ENCODE data around the gene EMILIN2. TPM values are rescaled to one million over a fixed set of nuclear protein-coding genes. Genes with fewer than 3 reads are reported as not detected.
"Not testable (repeated sequence)": the region's sequence is repeated elsewhere in the genome, so short reads cannot be mapped to it uniquely, and the experiment has no call there.

The EMILIN2 gene
- polyA plus RNA-seq, 4 donors = 1.1 to 29.9 (median 8.6) TPM

DNA sequence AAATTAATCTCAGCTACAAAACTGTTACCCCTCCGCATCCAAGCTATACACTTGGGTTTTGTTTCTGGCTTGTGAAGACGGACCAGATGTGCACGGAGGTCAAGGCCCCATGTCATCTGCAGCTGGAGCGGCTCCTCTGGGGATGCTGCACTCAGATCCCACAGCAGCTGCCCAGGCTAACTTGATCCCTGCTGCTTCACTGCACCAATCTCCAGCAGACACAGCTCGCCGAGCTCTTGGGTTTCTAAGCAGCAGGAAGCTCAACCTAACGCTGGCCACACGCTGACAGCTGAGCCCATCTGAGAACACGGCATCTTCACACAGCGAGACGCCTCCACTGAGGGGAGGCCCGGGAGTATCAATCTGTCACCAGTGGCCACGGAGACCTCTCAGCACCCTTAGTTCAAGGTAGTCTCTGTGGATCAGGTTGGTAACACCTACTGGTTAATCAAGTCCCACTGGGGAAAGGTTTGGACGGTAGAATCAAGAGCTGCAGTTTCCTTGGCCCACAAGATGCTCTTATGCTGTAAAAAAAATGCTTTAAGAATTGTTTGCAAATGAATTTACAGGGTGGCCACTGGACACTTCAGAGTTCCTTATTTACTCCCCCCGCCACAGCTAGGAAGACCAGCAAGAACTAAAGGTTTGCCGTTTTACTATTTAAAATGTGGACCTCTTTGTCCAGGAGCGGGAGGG is 67.5 kb downstream of the EMILIN2 start:
- FAIRE-seq (no peak), DNase-seq (peak in 1 of 2 donors; percentile 9)
- H3K36me3 ChIP-seq (ENCODE audit: control insufficient read depth in 3 of 3, insufficient read depth in 2 of 3, low read depth in 1 of 3, low read length in 3 of 3) = peaks cover 3 to 89% (median 25%) of the 10 kb centered on the region in 3 donors
- WGBS, 3 donors = 74 to 94% (median 86%) methylated on average over 17 of the region's 17 CpGs
- no peaks in the 10 kb centered on the region for H3K9me3 ChIP-seq (ENCODE audit: control insufficient read depth in 2 of 2, insufficient read depth in 1 of 2, low read depth in 1 of 2, low read length in 1 of 2)
- H3K4me3 ChIP-seq (ENCODE audit: low read depth in 1 of 3, low read length in 3 of 3) = no peak overlapping the region
- H3K27ac ChIP-seq (ENCODE audit: low read depth in 1 of 3, low read length in 2 of 3) = no peak overlapping the region
- peaks cover 0 to 8% (median 0%) of the 10 kb centered on the region in 3 donors for H3K4me1 ChIP-seq (ENCODE audit: control insufficient read depth in 3 of 3, insufficient read depth in 2 of 3, low read depth in 1 of 3, low read length in 2 of 3)
- no peaks in the 10 kb centered on the region for H3K27me3 ChIP-seq (ENCODE audit: control insufficient read depth in 3 of 3, insufficient read depth in 3 of 3, low read length in 3 of 3)

DNA sequence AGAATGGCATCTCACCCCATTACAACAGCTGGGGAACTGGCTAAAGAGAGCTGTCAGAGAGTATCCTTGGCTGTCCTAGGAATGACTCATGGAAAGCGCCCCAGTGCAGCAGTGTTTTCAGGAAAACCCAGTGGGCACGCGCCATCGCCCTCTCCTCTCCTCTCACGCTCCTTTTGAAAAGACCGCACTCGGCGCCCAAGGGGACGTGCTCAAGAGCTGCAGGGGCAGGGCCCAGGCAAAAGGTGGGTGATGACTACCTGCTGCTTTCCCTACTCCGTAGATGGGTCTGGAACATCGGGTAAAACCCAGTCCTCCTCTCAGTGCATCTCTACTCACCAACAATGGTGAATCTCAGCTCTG is 68.1 kb downstream of the EMILIN2 start:
- Histone ChIP-seq H3K4me3 (ENCODE audit: low read depth in 1 of 3, low read length in 3 of 3) (no peak overlapping the region), H3K9me3 (ENCODE audit: control insufficient read depth in 2 of 2, insufficient read depth in 1 of 2, low read depth in 1 of 2, low read length in 1 of 2) (no peaks in the 10 kb centered on the region), H3K36me3 (ENCODE audit: control insufficient read depth in 3 of 3, insufficient read depth in 2 of 3, low read depth in 1 of 3, low read length in 3 of 3) (peaks cover 6 to 89% (median 29%) of the 10 kb centered on the region in 3 donors), H3K27me3 (ENCODE audit: control insufficient read depth in 3 of 3, insufficient read depth in 3 of 3, low read length in 3 of 3) (no peaks in the 10 kb centered on the region), H3K27ac (ENCODE audit: low read depth in 1 of 3, low read length in 2 of 3) (no peak overlapping the region), H3K4me1 (ENCODE audit: control insufficient read depth in 3 of 3, insufficient read depth in 2 of 3, low read depth in 1 of 3, low read length in 2 of 3) (peaks cover 0 to 8% (median 0%) of the 10 kb centered on the region in 3 donors)
- 88 to 98% (median 96%) methylated on average over 11 of the region's 11 CpGs for whole genome bisulfite sequencing, 3 donors
- FAIRE-seq (no peak), DNase-seq (no peak)

GRCh38 chr18:2915486-2915885 is 68.7 kb downstream of the EMILIN2 start:
- H3K27me3 ChIP-seq (ENCODE audit: control insufficient read depth in 3 of 3, insufficient read depth in 3 of 3, low read length in 3 of 3); H3K27ac ChIP-seq (ENCODE audit: low read depth in 1 of 3, low read length in 2 of 3); H3K4me1 ChIP-seq (ENCODE audit: control insufficient read depth in 3 of 3, insufficient read depth in 2 of 3, low read depth in 1 of 3, low read length in 2 of 3); FAIRE-seq; H3K9me3 ChIP-seq (ENCODE audit: control insufficient read depth in 2 of 2, insufficient read depth in 1 of 2, low read depth in 1 of 2, low read length in 1 of 2); H3K4me3 ChIP-seq (ENCODE audit: low read depth in 1 of 3, low read length in 3 of 3); DNase-seq: not testable (repeated sequence)
- H3K36me3 ChIP-seq (ENCODE audit: control insufficient read depth in 3 of 3, insufficient read depth in 2 of 3, low read depth in 1 of 3, low read length in 3 of 3) = peaks cover 5 to 89% (median 35%) of the 10 kb centered on the region in 3 donors
- WGBS, 3 donors = 93 to 94% (median 94%) methylated on average over 16 of the region's 16 CpGs

GRCh38 chr18:2916184-2916583 is 69.4 kb downstream of the EMILIN2 start:
- peaks cover 0 to 8% (median 0%) of the 10 kb centered on the region in 3 donors for H3K4me1 ChIP-seq (ENCODE audit: control insufficient read depth in 3 of 3, insufficient read depth in 2 of 3, low read depth in 1 of 3, low read length in 2 of 3)
- no peak overlapping the region for H3K27ac ChIP-seq (ENCODE audit: low read depth in 1 of 3, low read length in 2 of 3)
- H3K36me3 ChIP-seq (ENCODE audit: control insufficient read depth in 3 of 3, insufficient read depth in 2 of 3, low read depth in 1 of 3, low read length in 3 of 3) = peaks cover 12 to 89% (median 42%) of the 10 kb centered on the region in 3 donors
- H3K4me3 ChIP-seq (ENCODE audit: low read depth in 1 of 3, low read length in 3 of 3) = no peak overlapping the region
- H3K9me3 ChIP-seq (ENCODE audit: control insufficient read depth in 2 of 2, insufficient read depth in 1 of 2, low read depth in 1 of 2, low read length in 1 of 2) = no peaks in the 10 kb centered on the region
- whole genome bisulfite sequencing, 3 donors = 81 to 82% (median 82%) methylated on average over 7 of the region's 7 CpGs
- DNase-seq = peak in 1 of 2 donors; percentile 26
- H3K27me3 ChIP-seq (ENCODE audit: control insufficient read depth in 3 of 3, insufficient read depth in 3 of 3, low read length in 3 of 3) = no peaks in the 10 kb centered on the region
- FAIRE-seq = no peak

DNA sequence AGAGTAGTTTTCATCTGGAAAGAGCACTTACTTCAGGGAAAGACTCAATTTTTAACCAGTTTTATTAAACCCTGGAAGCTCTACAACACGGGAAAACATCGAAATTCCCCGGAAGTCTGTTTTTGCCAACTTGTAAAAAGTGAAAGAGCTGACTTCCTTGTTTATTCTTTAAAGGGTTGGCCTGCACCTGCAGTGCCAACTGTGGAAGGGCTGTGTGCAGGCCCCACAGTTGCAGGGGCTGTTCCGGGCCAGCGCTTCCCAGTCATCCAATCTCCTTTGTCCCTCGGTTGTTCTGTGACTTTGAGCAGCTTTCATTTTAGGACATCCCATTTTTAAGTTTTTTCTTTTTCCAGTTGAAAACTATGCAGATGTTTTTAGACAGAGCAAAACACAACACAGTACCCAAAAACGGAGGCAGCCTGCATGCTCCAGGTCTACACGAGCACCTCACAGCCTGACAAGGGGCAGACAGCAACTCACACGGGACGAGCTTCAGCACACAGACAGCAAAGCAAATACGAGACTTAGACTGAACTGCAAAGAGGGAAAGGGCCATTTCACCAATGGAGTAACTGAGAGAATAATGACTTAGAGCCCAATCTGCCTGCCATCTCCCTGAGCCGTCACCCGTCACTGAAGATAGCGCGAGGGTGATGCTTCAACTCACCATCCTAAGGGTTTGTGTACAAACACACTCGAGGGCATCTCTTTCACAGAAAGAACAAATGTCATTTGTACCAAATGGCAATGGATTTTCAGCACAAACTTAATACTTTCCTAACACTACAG is 70.6 kb downstream of the EMILIN2 start:
- Histone ChIP-seq H3K9me3 (ENCODE audit: control insufficient read depth in 2 of 2, insufficient read depth in 1 of 2, low read depth in 1 of 2, low read length in 1 of 2) (no peaks in the 10 kb centered on the region), H3K36me3 (ENCODE audit: control insufficient read depth in 3 of 3, insufficient read depth in 2 of 3, low read depth in 1 of 3, low read length in 3 of 3) (peaks cover 12 to 88% (median 49%) of the 10 kb centered on the region in 3 donors), H3K4me3 (ENCODE audit: low read depth in 1 of 3, low read length in 3 of 3) (no peak overlapping the region), H3K4me1 (ENCODE audit: control insufficient read depth in 3 of 3, insufficient read depth in 2 of 3, low read depth in 1 of 3, low read length in 2 of 3) (peaks cover 0 to 8% (median 0%) of the 10 kb centered on the region in 3 donors), H3K27ac (ENCODE audit: low read depth in 1 of 3, low read length in 2 of 3) (no peak overlapping the region), H3K27me3 (ENCODE audit: control insufficient read depth in 3 of 3, insufficient read depth in 3 of 3, low read length in 3 of 3) (no peaks in the 10 kb centered on the region)
- DNase-seq = no peak
- FAIRE-seq = no peak
- WGBS, 3 donors = 58 to 61% (median 59%) methylated on average over 16 of the region's 16 CpGs

DNA sequence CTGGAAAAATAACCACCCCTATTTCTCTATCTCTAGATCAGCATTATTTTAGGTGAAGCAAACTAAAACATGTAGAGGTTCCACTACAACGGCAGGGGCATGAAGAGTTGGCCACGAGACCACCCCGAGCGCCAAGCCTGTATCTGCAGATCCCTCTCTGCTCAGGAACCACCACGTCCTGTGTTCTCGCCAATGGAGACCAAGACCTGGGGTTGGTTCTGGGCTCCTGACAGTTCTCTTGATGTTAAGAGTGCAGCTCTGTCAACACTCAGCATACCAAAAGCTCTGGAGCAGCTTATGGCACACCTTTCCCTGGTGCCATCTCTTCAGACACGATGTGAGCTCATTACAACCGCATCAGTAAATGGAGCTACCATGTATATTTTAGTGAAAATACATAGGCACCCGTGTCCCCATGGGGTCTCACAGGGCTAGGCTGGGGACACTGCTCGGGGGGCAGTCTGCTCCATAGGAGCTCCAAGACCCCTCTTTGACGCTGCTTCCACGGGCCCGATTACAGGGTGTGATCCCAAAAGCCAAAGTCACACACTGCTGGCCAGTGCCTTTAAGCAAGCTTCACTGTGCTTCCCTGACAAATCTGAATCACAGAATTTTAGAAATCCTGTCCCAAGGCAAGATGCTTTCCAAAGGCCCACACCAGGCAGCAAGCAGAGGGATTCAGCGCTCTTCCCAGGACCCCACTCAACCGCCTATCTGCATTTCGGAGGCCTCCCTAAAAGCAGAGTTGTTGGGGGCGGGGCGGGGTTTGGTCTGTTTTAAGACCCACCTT is 72.2 kb downstream of the EMILIN2 start:
- FAIRE-seq = no peak
- no peak for DNase-seq
- Histone ChIP-seq H3K4me3 (ENCODE audit: low read depth in 1 of 3, low read length in 3 of 3) (no peak overlapping the region), H3K27me3 (ENCODE audit: control insufficient read depth in 3 of 3, insufficient read depth in 3 of 3, low read length in 3 of 3) (no peaks in the 10 kb centered on the region), H3K4me1 (ENCODE audit: control insufficient read depth in 3 of 3, insufficient read depth in 2 of 3, low read depth in 1 of 3, low read length in 2 of 3) (peaks cover 0 to 8% (median 0%) of the 10 kb centered on the region in 3 donors), H3K9me3 (ENCODE audit: control insufficient read depth in 2 of 2, insufficient read depth in 1 of 2, low read depth in 1 of 2, low read length in 1 of 2) (no peaks in the 10 kb centered on the region), H3K27ac (ENCODE audit: low read depth in 1 of 3, low read length in 2 of 3) (no peak overlapping the region), H3K36me3 (ENCODE audit: control insufficient read depth in 3 of 3, insufficient read depth in 2 of 3, low read depth in 1 of 3, low read length in 3 of 3) (peaks cover 16 to 86% (median 49%) of the 10 kb centered on the region in 3 donors)
- WGBS, 3 donors = 96 to 97% (median 97%) methylated on average over 18 of the region's 18 CpGs

DNA sequence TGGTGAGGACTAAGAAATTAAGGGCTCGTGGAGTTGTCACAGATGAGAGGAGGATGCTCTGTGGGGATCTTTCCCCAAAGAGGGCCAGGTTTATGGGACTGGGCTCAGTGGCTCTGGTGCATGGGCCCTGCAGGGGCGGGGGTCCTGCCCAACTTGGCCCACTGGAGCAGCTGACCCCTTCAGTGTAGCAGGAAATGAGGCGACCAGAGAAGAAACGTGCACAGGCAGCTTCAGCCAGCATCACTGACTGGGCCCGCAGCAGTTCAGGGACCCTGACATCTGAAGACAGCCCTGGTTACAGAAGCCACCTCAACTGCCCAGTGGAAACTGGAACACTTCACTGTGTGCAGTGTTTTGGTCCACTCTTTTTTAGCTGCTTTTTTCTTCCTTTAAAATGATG is 72.8 kb downstream of the EMILIN2 start:
- DNase-seq = no peak
- 74 to 90% (median 79%) methylated on average over 5 of the region's 5 CpGs for WGBS, 3 donors
- Histone ChIP-seq H3K36me3 (ENCODE audit: control insufficient read depth in 3 of 3, insufficient read depth in 2 of 3, low read depth in 1 of 3, low read length in 3 of 3) (peaks cover 20 to 87% (median 55%) of the 10 kb centered on the region in 3 donors), H3K4me1 (ENCODE audit: control insufficient read depth in 3 of 3, insufficient read depth in 2 of 3, low read depth in 1 of 3, low read length in 2 of 3) (peaks cover 0 to 8% (median 0%) of the 10 kb centered on the region in 3 donors), H3K27ac (ENCODE audit: low read depth in 1 of 3, low read length in 2 of 3) (no peak overlapping the region), H3K9me3 (ENCODE audit: control insufficient read depth in 2 of 2, insufficient read depth in 1 of 2, low read depth in 1 of 2, low read length in 1 of 2) (no peaks in the 10 kb centered on the region), H3K4me3 (ENCODE audit: low read depth in 1 of 3, low read length in 3 of 3) (no peak overlapping the region), H3K27me3 (ENCODE audit: control insufficient read depth in 3 of 3, insufficient read depth in 3 of 3, low read length in 3 of 3) (no peaks in the 10 kb centered on the region)
- no peak for FAIRE-seq

DNA sequence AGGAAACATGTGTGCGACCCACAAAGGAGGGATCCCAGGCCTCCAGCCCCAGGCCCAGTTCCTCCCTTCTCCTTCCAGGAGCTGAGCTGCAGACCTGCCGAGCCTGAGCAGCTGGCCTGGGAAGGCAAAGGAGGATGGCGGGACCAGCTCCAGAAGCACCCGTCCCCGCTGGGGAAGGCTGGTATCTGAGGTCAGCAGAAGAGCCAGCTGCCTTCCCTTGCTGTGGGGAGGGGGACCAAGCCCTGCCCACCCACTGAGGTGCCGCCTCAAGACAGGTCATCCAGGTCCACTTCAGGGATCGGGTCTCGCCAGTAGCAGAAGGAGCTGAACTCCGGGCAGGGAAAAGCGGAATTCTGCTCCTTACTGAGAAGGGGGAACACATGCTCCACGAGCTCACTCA is 73.2 kb downstream of the EMILIN2 start:
- no peaks in the 10 kb centered on the region for H3K9me3 ChIP-seq (ENCODE audit: control insufficient read depth in 2 of 2, insufficient read depth in 1 of 2, low read depth in 1 of 2, low read length in 1 of 2)
- DNase-seq (no peak), FAIRE-seq (no peak)
- H3K36me3 ChIP-seq (ENCODE audit: control insufficient read depth in 3 of 3, insufficient read depth in 2 of 3, low read depth in 1 of 3, low read length in 3 of 3) = peaks cover 23 to 87% (median 55%) of the 10 kb centered on the region in 3 donors
- WGBS, 3 donors = 91 to 94% (median 91%) methylated on average over 11 of the region's 11 CpGs
- peaks cover 0 to 8% (median 0%) of the 10 kb centered on the region in 3 donors for H3K4me1 ChIP-seq (ENCODE audit: control insufficient read depth in 3 of 3, insufficient read depth in 2 of 3, low read depth in 1 of 3, low read length in 2 of 3)
- H3K27me3 ChIP-seq (ENCODE audit: control insufficient read depth in 3 of 3, insufficient read depth in 3 of 3, low read length in 3 of 3) = no peaks in the 10 kb centered on the region
- H3K27ac ChIP-seq (ENCODE audit: low read depth in 1 of 3, low read length in 2 of 3) = no peak overlapping the region
- no peak overlapping the region for H3K4me3 ChIP-seq (ENCODE audit: low read depth in 1 of 3, low read length in 3 of 3)
